Limb (tissue), 2 donors: ENCODE results near the gene SEMA6C.
"Not testable (repeated sequence)": the region's sequence is repeated elsewhere in the genome, so short reads cannot be mapped to it uniquely, and the experiment has no call there.

ENCODE experiments used
- DNase-seq, 2 donors: peaks; one replicate each; pipeline ENCODE4 v3.0.0-alpha.2; 2016; ENCODE audit errors: extremely low spot score in 2 of 2

Gene SEMA6C

DNA sequence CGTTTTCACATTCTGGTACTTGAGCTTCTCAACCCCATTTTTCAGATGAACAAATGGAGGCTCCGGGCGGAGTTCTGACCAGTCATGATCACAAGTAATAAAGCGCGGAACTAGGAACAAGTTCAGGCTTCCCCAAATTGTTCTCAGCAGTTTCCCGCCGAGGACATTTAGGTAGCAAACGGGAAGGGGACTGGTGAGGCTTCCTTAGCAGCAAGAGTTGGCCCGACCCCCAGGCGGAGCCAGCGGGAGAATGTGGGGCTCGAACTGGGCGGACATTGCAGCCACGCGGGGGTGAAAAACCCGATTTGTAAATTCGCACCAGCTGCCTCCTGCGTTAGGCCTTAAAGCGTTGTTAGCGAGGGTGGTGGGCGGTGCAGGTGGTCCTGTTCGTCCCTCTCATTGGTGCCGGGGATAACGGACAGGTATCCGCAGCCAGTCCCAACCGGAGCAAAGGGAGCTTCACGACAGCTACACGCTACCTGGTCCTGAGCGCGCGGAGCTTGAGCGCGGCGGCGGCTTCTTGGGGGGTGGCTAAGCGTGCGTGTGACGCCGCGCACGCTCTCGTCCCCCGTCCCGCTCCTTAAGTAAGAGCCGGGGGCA is 15.3 kb downstream of the SEMA6C start:
- DNase-seq, result peak; percentile 85 to 92

DNA sequence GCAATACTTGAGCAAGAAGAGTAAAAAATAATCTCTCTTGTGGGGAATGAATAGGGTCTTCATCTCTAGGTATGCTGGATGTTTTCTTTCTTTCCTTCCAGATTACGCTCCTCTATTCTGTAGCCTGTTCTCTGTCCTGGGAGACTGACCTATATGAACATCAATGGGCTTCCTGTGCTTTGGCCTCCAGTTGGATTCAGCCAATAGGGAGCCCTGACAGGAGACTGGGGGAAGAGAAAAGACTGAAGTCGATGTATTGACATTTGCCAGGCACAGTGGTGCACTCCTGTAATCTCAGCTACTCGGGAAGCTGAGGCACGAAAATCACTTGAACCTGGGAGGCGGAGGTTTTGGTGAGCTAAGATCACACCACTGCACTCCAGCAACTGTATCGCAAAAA is 17.6 kb downstream of the SEMA6C start:
- no peak for DNase-seq

DNA sequence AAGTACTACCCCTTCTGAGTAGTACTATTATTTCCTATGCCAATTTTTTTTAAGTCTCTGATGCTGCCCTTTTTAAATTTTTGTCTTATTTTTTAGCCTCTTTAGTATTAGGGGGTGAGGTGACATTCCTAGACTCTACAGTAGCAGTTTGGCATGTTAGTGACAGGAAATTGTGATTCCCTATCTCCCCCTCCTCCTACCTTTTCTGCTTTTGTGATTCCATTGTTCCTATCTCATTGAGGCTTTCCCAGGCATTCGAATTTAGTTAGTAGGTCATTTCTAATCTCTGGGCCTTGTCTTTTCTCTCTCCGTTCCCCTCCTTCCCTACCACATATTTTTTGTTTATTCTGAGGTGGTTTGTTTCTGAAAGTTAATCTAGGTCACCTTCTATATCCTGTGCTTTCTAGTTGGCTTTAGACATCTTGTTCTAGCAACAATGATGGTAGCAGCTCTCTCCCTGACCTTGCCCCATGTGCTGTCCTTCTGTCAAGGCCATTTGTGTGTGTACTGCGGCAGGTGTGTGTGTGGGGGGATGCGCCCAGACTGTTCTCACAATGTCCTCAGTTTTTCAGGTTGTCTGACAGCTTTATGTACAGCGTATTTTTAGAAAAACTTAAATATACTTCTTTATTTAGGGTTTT is 21.5 kb downstream of the SEMA6C start:
- no peak for DNase-seq

DNA sequence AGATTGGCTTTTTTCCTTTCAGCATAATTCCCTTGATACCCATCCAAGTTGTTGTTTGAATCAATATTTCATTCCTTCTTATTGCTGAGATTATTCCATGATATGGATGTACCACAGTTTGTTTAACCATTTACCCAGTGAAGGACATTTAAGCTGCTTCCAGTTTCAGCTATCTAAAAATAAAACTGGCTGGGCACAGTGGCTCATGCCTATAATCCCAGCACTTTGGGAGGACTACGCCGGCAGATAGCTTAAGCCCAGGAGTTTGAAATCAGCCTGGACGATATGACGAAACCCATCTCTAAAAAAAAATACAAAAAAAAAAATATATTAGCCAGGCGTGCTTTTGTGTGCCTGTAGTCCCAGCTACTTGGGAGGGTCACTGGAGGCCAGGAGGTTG is 32.6 kb downstream of the SEMA6C start:
- no peak for DNase-seq

DNA sequence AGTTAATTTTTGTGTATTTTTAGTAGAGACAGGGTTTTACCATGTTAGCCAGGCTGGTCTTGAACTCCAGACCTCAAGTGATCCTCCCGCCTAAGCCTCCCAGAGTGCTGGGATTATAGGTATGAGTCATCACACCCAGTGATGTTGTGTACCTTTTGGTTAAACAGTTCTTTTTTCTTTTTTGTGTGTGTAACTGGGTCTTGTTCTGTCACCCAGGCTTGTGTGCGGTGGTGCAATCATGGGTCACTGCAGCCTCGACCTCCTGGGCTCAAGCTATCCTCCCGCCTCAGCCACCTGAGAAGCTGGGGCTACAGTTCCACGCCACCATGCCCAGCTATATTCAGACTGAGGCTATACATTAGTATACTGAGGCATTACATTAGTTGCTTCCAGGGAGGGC is 38.1 kb downstream of the SEMA6C start:
- DNase-seq, result no peak

DNA sequence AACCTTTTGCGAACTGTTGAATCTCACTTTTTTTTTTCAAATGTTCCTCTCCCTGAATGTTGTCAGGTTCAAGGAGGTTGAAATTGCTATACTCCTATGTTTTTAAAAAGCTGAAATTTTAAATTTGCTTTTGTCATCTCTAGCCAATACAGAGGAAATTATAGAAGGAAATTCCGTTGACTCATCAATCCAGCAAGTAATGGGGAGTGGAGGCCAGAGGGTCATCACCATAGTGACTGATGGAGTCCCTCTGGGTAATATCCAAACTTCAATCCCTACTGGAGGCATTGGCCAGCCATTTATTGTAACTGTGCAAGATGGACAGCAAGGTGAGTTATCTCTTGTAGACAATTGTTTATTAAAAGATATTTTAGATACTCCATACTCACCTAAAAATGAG is 39.5 kb downstream of the SEMA6C start:
- DNase-seq, result no peak

DNA sequence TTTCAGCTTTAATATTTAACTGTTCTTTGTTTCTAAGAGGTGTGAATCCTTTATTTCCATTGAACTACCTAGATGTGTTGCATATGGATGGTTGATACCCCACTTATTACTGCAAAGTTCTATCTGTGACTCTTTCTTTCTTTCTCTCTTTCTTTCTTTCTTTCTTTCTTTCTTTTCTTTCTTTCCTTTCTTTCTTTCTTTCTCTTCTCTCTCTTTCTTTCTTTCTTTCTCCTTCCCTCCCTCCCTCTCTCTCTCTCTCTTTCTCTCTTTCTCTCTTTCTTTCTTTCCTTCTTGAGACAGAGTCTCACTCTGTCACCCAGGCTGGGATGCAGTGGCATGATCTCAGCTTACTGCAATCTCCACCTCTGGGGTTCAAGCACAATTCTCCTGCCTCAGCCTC is 41.8 kb downstream of the SEMA6C start:
- DNase-seq, result no peak

DNA sequence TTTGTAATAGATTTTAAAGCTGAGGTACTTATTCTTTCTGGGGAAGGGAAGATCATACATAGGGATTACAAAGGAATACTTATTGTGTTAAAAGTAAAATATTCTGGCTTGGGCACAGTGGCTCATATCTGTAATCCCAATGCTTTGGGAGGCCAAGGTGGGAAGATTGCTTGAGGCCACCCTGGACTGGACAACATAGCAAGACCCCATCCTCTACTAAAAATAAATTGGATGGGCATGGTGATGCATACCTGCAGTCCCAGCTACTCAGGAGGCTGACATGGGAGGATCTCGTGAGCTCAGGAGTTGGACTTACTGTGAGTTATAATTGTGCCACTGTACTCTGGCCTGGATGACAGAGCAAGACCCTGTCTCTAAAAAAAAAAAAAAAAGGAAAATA is 48.3 kb downstream of the SEMA6C start:
- no peak for DNase-seq

DNA sequence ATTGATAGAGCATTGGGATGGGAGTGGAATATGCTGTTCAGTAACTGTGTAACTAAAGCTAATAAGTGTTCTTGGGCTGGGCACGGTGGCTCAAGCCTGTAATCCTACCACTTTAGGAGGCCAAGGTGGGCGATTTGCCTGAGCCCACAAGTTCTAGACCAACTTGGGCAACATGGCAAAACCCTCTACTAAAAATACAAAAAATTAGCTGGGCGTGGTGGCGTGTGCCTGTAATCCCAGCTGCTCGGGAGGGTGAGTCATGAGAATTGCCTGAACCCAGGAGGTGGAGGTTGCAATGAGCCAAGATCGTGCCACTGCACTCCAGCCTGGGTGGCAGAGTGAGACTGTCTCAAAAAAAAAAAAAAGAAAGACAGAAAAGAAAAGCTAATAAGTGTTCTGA is 49.0 kb downstream of the SEMA6C start:
- DNase-seq, result not testable (repeated sequence)

DNA sequence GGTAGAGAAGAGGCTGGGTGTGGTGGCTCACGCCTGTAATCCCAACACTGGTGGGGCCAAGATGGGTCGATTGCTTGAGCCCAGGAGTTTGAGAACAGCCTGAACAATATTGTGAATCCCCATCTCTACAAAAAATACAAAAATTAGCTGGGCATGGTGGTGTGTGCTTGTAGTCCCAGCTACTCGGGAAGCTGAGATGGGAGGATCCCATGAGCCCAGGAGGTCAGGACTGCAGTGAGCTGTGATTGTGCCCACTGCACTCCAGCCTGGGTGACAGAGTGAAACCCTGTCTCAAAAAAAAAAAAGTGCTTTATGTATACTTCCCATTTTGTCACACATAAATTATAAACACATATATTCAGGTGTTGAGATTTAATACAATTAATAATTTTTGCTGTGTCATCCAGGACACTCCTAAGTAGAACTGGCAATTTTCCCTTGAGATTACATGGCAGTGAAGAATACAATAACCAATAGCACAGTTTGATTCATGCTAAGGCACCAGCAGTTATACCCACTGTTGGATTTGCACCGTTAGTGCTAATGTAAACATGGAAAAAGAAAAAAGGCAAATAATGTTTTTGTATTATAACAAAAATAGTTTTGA is 60.4 kb downstream of the SEMA6C start:
- no peak for DNase-seq
